Choroid plexus epithelial cell (primary cell): ENCODE measurements around the gene CHRNG.
"Not testable (repeated sequence)": the region's sequence is repeated elsewhere in the genome, so short reads cannot be mapped to it uniquely, and the experiment has no call there.

Experiments used
- DNase-seq: peaks from one replicate; pipeline ENCODE4 v3.0.0-alpha.2; 2010; ENCODE audit warnings: low read depth
- H3K4me3 ChIP-seq: 2 replicates; pipeline ENCODE4 v1.5.1; 2011; ENCODE audit warnings: low read depth, mild to moderate bottlenecking, control low read depth, low read length, moderate library complexity
- TF ChIP-seq, protein P1 (sequence below): conservative IDR thresholded peaks from 2 replicates; pipeline ENCODE4 v1.5.1; 2011; ENCODE audit warnings: low read depth, mild to moderate bottlenecking, control low read depth, inconsistent platforms, low read length, moderate library complexity

Gene CHRNG

DNA sequence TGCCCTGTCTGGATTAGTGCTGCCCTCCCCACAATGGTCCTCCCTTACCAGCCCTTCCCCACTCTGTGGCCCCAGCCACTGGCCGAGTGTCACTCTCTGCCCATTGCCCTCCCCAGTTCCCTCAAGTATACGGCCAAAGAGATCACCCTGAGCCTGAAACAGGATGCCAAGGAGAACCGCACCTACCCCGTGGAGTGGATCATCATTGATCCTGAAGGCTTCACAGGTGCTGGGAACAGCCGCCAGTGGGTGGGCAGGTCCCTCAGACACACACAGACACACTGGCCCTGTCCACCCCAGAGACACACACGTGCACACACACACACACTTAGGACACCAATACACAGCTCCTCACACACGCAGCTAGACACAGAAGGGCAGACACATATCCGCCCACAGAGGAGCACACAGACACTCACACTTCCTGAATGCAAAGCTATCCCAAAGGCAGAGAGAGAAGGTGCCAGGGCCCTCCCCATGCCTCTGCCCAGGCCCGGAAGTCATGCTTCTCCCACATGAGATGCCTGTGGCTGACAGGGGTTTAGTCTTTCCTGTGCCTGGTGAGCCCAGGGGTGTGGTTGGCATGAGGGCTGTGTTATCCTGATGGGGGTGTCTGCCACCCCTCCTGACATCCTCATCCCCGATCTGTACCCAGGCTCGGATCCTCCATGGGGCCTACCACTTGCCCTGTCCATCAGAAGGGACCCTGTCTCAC lies 10.6 kb upstream of the CHRNG start:
- TF ChIP-seq, protein P1, sequence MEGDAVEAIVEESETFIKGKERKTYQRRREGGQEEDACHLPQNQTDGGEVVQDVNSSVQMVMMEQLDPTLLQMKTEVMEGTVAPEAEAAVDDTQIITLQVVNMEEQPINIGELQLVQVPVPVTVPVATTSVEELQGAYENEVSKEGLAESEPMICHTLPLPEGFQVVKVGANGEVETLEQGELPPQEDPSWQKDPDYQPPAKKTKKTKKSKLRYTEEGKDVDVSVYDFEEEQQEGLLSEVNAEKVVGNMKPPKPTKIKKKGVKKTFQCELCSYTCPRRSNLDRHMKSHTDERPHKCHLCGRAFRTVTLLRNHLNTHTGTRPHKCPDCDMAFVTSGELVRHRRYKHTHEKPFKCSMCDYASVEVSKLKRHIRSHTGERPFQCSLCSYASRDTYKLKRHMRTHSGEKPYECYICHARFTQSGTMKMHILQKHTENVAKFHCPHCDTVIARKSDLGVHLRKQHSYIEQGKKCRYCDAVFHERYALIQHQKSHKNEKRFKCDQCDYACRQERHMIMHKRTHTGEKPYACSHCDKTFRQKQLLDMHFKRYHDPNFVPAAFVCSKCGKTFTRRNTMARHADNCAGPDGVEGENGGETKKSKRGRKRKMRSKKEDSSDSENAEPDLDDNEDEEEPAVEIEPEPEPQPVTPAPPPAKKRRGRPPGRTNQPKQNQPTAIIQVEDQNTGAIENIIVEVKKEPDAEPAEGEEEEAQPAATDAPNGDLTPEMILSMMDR: no peak
- no peak overlapping the region for H3K4me3 ChIP-seq
- no peak for DNase-seq

DNA sequence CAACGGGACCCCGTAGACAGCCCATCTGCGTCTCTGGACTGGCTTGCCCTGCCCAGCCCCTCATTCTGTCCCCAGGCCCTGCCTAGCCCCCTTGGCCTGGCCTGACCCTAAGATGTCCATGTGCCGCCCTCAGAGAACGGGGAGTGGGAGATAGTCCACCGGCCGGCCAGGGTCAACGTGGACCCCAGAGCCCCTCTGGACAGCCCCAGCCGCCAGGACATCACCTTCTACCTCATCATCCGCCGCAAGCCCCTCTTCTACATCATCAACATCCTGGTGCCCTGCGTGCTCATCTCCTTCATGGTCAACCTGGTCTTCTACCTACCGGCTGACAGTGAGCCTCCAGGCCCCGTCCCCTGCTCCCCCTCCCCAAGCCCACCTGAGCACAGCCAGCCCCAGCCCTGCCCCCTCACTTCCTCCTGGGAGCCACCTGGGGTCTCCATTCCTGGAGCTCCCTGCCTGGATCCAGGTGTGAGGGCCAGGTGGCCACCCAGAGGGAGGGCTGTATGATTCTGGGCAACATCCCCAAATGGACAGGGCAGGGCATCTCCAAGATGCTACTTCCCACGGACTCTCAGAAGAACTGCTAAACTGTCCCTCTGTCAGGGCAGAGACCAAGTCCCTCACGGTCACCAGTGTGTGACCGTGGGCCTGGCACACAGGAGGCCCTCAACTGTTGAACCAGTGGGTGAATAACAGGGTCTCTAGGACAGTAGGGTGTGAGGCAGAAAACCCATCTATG lies 9.5 kb upstream of the CHRNG start:
- TF ChIP-seq, protein P1: no peak

GRCh38 chr2:232530626-232531260 lies 8.7 kb upstream of the CHRNG start:
- TF ChIP-seq, protein P1: no peak
- no peak for DNase-seq
- no peak overlapping the region for H3K4me3 ChIP-seq

More for the DNA sequence above, 9.5 kb upstream of the CHRNG start:
- no peak for DNase-seq
- H3K4me3 ChIP-seq: no peak overlapping the region

GRCh38 chr2:232532419-232532818 lies 7.1 kb upstream of the CHRNG start:
- DNase-seq: no peak
- TF ChIP-seq, protein P1: no peak

DNA sequence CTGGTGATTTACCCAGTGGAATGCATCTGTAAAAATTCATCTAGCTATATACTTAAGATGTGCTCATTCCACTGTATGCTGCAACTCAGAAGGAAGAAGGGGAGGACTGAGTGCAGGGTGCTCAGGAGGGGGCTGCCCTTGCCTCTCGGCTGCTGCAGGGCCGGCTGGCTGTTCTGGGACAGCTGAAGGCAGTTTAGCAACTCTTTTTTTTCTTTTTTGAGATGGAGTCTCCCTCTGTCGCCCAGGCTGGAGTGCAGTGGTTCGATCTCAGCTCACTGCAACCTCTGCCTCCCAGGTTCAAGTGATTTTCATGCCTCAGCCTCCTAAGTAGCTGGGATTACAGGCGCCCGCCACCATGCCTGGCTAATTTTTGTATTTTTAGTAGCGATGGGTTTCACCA lies 6.7 kb upstream of the CHRNG start:
- not testable (repeated sequence) for H3K4me3 ChIP-seq, DNase-seq

More at GRCh38 chr2:232532419-232532818, 7.1 kb upstream of the CHRNG start:
- no peak overlapping the region for H3K4me3 ChIP-seq

DNA sequence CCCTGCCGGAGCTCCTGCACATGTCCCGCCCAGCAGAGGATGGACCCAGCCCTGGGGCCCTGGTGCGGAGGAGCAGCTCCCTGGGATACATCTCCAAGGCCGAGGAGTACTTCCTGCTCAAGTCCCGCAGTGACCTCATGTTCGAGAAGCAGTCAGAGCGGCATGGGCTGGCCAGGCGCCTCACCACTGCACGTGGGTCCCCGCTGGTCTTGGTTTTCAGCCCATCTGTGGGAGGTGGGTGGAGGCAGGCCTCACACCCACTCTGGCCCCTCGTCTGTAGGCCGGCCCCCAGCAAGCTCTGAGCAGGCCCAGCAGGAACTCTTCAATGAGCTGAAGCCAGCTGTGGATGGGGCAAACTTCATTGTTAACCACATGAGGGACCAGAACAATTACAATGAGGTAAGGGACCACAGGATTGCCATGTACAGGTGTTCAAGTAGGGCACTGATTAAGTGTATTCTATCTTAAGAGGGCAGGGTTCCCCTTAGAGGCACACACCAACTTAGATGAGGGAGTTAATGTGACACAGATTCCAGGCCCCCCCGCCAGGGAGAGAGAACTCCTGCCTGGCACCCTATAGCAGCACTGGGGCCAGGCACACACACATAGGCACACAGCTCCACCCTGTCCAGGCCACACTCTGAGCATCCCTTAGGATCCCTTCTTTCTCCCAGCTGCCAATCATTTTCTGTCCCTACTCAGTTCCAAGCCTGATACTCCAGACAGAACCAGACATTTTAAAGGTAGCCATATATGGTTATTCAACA lies 5.4 kb upstream of the CHRNG start:
- DNase-seq: peak; percentile 76
- TF ChIP-seq, protein P1: no peak
- no peak overlapping the region for H3K4me3 ChIP-seq
